Measurements from ENCODE around the gene THADA. TPM values are rescaled to one million over a fixed set of nuclear protein-coding genes. Genes with fewer than 3 reads are reported as not detected.

Gene THADA
- total RNA-seq, 2 experiments from 2014 or later: 31.2 to 32.3 TPM

DNA sequence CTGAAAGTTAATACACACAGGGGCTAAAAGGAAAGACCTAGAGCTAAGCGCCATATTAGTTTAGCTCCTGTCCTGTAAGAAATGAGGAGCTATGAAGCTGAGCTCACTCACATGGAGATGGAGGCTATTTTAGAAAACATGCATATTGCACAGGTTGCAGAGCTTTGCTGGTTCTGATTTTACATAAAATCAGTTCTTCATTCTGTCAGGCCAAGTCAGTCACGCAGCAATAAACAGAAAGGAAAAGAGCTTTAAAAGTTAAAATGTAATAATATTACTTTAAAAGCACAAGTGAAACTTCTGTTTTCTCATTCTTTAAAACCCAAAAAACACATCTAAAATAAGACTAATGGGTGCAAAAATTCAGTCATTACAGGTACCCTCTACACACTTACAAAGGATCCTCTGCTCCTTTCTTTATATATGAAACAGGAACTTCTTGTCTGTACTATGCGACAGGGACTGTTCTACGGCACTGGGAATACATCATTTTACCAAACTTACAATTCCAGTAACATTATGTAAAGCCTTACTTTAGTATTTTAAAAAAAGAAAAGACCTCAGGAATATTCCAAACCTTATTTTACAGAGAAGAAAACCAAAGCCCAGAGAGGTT, 113.8 kb downstream of the THADA start:
- Histone ChIP-seq H3K4me2 (ENCODE audit: low read length) (no peak overlapping the region), H3K27ac (ENCODE audit: low read depth, low read length, poor library complexity, severe bottlenecking) (no peak overlapping the region), H3K4me3 (ENCODE audit: low read depth, low read length, poor library complexity, severe bottlenecking) (no peak overlapping the region), H3K36me3 (ENCODE audit: insufficient read depth, low read length) (no peaks in the 10 kb centered on the region; the same call in 1 of the 2 replicates), H2AFZ (ENCODE audit: low read length) (no peak overlapping the region), H3K79me2 (ENCODE audit: insufficient read depth, low read depth, low read length) (no peaks in the 10 kb centered on the region), H4K20me1 (ENCODE audit: insufficient read depth, low read length) (no peaks in the 10 kb centered on the region), H3K9me2 (ENCODE audit: insufficient read depth, low read length) (no peaks in the 10 kb centered on the region), H3K4me1 (ENCODE audit: insufficient read depth, low read length, poor library complexity, severe bottlenecking) (no peaks in the 10 kb centered on the region), H3K9me3 (ENCODE audit: low read length) (no peaks in the 10 kb centered on the region)
- BruUV-seq (replicated peaks): no TSS peak
- no peak for DNase-seq (ENCODE audit: low spot score)
- ChIA-PET CTCF (ENCODE audit: unreplicated experiment) (interaction anchor here (0.5 kb wide), 1 partner anchor 373 kb away, joined by 3 read pairs; no protein-coding TSS in a partner anchor), POLR2A (interaction anchor here (0.9 kb wide), 1 partner anchor 516 kb away, joined by 3 read pairs; no protein-coding TSS in a partner anchor)
- intact Hi-C loops (cut with micrococcal nuclease; ENCODE audit: unreplicated experiment): loop anchor here (5.0 kb wide), 1 partner anchor 655 kb away; no protein-coding TSS in a partner anchor
- TF ChIP-seq, protein P1, sequence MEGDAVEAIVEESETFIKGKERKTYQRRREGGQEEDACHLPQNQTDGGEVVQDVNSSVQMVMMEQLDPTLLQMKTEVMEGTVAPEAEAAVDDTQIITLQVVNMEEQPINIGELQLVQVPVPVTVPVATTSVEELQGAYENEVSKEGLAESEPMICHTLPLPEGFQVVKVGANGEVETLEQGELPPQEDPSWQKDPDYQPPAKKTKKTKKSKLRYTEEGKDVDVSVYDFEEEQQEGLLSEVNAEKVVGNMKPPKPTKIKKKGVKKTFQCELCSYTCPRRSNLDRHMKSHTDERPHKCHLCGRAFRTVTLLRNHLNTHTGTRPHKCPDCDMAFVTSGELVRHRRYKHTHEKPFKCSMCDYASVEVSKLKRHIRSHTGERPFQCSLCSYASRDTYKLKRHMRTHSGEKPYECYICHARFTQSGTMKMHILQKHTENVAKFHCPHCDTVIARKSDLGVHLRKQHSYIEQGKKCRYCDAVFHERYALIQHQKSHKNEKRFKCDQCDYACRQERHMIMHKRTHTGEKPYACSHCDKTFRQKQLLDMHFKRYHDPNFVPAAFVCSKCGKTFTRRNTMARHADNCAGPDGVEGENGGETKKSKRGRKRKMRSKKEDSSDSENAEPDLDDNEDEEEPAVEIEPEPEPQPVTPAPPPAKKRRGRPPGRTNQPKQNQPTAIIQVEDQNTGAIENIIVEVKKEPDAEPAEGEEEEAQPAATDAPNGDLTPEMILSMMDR (conservative IDR thresholded peaks at IDR 0.05; ENCODE audit: low read length): no peak
- no peak for TF ChIP-seq EZH2phosphoT487 (IDR thresholded peaks at IDR 0.05; ENCODE audit: borderline replicate concordance, low read depth, low read length)

DNA sequence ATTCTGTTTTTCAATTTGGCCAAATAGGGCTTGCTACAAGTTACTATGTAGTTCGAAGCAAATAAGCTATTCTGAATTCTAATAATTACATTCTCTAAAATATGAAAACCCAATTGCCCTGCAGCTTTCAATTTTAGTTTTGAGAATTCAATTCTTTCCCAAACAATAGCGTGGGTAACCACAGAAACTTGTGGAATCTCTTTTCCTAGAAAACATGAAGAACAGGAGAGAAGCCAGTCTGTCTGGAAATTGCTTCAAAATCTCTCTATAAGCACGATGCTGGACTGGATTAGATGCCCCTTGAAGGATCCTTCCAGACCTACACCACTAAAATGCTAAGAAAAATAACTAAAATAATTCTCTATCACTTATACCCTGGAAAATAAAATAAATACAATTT, 115.0 kb downstream of the THADA start:
- Histone ChIP-seq H3K79me2 (ENCODE audit: insufficient read depth, low read depth, low read length) (no peaks in the 10 kb centered on the region), H3K4me3 (ENCODE audit: low read depth, low read length, poor library complexity, severe bottlenecking) (no peak overlapping the region), H3K36me3 (ENCODE audit: insufficient read depth, low read length) (no peaks in the 10 kb centered on the region; the same call in 1 of the 2 replicates), H4K20me1 (ENCODE audit: insufficient read depth, low read length) (no peaks in the 10 kb centered on the region), H3K4me1 (ENCODE audit: insufficient read depth, low read length, poor library complexity, severe bottlenecking) (no peaks in the 10 kb centered on the region), H3K9me3 (ENCODE audit: low read length) (no peaks in the 10 kb centered on the region), H2AFZ (ENCODE audit: low read length) (no peak overlapping the region), H3K4me2 (ENCODE audit: low read length) (no peak overlapping the region), H3K9me2 (ENCODE audit: insufficient read depth, low read length) (no peaks in the 10 kb centered on the region), H3K27ac (ENCODE audit: low read depth, low read length, poor library complexity, severe bottlenecking) (no peak overlapping the region)
- TF ChIP-seq EZH2phosphoT487 (IDR thresholded peaks at IDR 0.05; ENCODE audit: borderline replicate concordance, low read depth, low read length): no peak
- TF ChIP-seq, protein P1 (conservative IDR thresholded peaks at IDR 0.05; ENCODE audit: low read length): no peak
- intact Hi-C loops (cut with micrococcal nuclease; ENCODE audit: unreplicated experiment): loop anchor here (5.0 kb wide), 1 partner anchor 654 kb away; no protein-coding TSS in a partner anchor
- DNase-seq (ENCODE audit: low spot score): no peak
- ChIA-PET CTCF (ENCODE audit: unreplicated experiment) (no interaction called here), POLR2A (interaction anchor here (0.7 kb wide), 2 partner anchors 230 to 1024 kb away, joined by 3 to 6 read pairs; no protein-coding TSS in a partner anchor)
- no TSS peak for BruUV-seq (replicated peaks)

Data from OCI-LY7 (cell line).